ENCODE data around the gene PPP1R9B.

GRCh38 chr17:50194934-50195865, 44.7 kb upstream of the PPP1R9B start:
- TF ChIP-seq CTCF (IDR thresholded peaks at IDR 0.05) (no peak), POLR2A (IDR thresholded peaks at IDR 0.05) (no peak)
